ENCODE results near the gene SND1.

GRCh38 chr7:127995881-127996215 lies 343.9 kb downstream of the SND1 start:
- TF ChIP-seq CTCF (IDR thresholded peaks at IDR 0.05) (no peak), POLR2A (IDR thresholded peaks at IDR 0.05) (peak in 1 of 2 donors; percentile 39)
